Vagina (tissue), 2 donors: ENCODE results near the gene NPTXR. TPM values are rescaled to one million over a fixed set of nuclear protein-coding genes. Genes with fewer than 3 reads are reported as not detected.
A peak's percentile ranks its signal among the peaks of the same experiment; 100 is the strongest.

Source experiments
- DNase-seq, 2 donors: peaks; one replicate each; pipeline ENCODE4 v3.0.0-alpha.2; 2017; ENCODE audit errors: extremely low spot score in 2 of 2
- H3K27ac ChIP-seq: fragments of 200-600 bp; sonication (generic); one replicate; pipeline ENCODE4 v1.5.1; 2019
- H3K27me3 ChIP-seq: fragments of 200-600 bp; sonication (generic); one replicate; pipeline ENCODE4 v1.5.1; 2019
- H3K36me3 ChIP-seq, 2 donors: fragments of 200-600 bp; sonication (generic); one replicate each; pipeline ENCODE4 v1.5.1; 2017 to 2019
- H3K4me1 ChIP-seq: fragments of 200-600 bp; sonication (generic); one replicate; pipeline ENCODE4 v1.5.1; 2019
- H3K4me3 ChIP-seq, 2 donors: fragments of 200-600 bp; sonication (generic); 1 replicate in 1 of 2; 2 replicates in 1 of 2; pipeline ENCODE4 v1.5.1; 2016 to 2019
- H3K9me3 ChIP-seq: fragments of 200-600 bp; sonication (generic); one replicate; pipeline ENCODE4 v1.5.1; 2019
- CTCF ChIP-seq, 3 experiments: fragments of 450-650 bp in 2 of 3; fragments of 200-600 bp in 1 of 3; sonication (generic) in 1 of 3; IDR thresholded peaks; one replicate each; pipeline ENCODE4 v1.5.1; 2017 to 2019; ENCODE audit warnings: antibody characterized with exemption in 3 of 3, mild to moderate bottlenecking in 2 of 3, moderate library complexity in 2 of 3
- POLR2A ChIP-seq, 2 donors: fragments of 450-650 bp; IDR thresholded peaks; one replicate each; pipeline ENCODE4 v1.6.1; 2017; ENCODE audit warnings: antibody characterized with exemption in 2 of 2, mild to moderate bottlenecking in 2 of 2, moderate library complexity in 2 of 2
- POLR2AphosphoS5 ChIP-seq, 2 donors: sonication (generic); formaldehyde crosslinking; IDR thresholded peaks; one replicate each; pipeline ENCODE4 v1.9.0; 2017; ENCODE audit warnings: antibody characterized with exemption in 2 of 2, mild to moderate bottlenecking in 2 of 2, low read depth in 1 of 2; ENCODE audit not compliant: insufficient read depth in 1 of 2
- intact Hi-C: fragments of 100-400 bp; cut with DNase I; formaldehyde crosslinking; loops from one replicate; pipeline ENCODE4 v1.15.1; 2023
- total RNA-seq: library from RNA; depleted of rRNA; stranded (reverse); fragments of >200 nt; gene quantifications from one replicate; pipeline ENCODE4 v1.2.3, GENCODE V29; 2016

The NPTXR gene
- total RNA-seq, 1 donor from 2014 or later: 9.3 TPM

- peaks cover 0 to 13% of the 10 kb centered on the region in 2 donors for H3K36me3 ChIP-seq
- TF ChIP-seq POLR2A (IDR thresholded peaks at IDR 0.05) (peak in 1 of 2 donors; percentile 70), CTCF (IDR thresholded peaks at IDR 0.05) (no peak)
- intact Hi-C loops: no loop called here
- peak overlapping the region; percentile 79 to 80 for H3K4me3 ChIP-seq
- peak; percentile 77 to 87 for DNase-seq
- H3K9me3 ChIP-seq: no peaks in the 10 kb centered on the region
- H3K27ac ChIP-seq: peak overlapping the region; percentile 97
- H3K27me3 ChIP-seq: no peaks in the 10 kb centered on the region
- peaks cover 52% of the 10 kb centered on the region for H3K4me1 ChIP-seq
These were observed 27.7 kb upstream of the NPTXR start for GRCh38 chr22:38871360-38872171.

GRCh38 chr22:38870791-38871359 lies 27.0 kb upstream of the NPTXR start:
- intact Hi-C loops: no loop called here
- peak; percentile 55 to 83 for DNase-seq
- H3K27me3 ChIP-seq: no peaks in the 10 kb centered on the region

GRCh38 chr22:38870312-38870741 lies 26.5 kb upstream of the NPTXR start:
- H3K9me3 ChIP-seq: no peaks in the 10 kb centered on the region
- peak overlapping the region; percentile 79 to 80 for H3K4me3 ChIP-seq
- peaks cover 0 to 23% of the 10 kb centered on the region in 2 donors for H3K36me3 ChIP-seq
- peak; percentile 37 to 86 for DNase-seq
- H3K27ac ChIP-seq: peak overlapping the region; percentile 97
- H3K27me3 ChIP-seq: no peaks in the 10 kb centered on the region
- TF ChIP-seq POLR2A (IDR thresholded peaks at IDR 0.05): no peak
- peak; percentile 79 to 94 (median 89) for TF ChIP-seq CTCF (IDR thresholded peaks at IDR 0.05)
- TF ChIP-seq POLR2AphosphoS5 (IDR thresholded peaks at IDR 0.05; ENCODE audit: insufficient read depth in 1 of 2, low read depth in 1 of 2): peak; percentile 30 to 41
- intact Hi-C loops: no loop called here
- peaks cover 63% of the 10 kb centered on the region for H3K4me1 ChIP-seq

More at GRCh38 chr22:38870791-38871359, 27.0 kb upstream of the NPTXR start:
- Histone ChIP-seq H3K27ac (peak overlapping the region; percentile 97), H3K4me3 (peak overlapping the region; percentile 79 to 80), H3K36me3 (peaks cover 0 to 20% of the 10 kb centered on the region in 2 donors), H3K9me3 (no peaks in the 10 kb centered on the region), H3K4me1 (peaks cover 57% of the 10 kb centered on the region)
- TF ChIP-seq POLR2A (IDR thresholded peaks at IDR 0.05): no peak
- no peak for TF ChIP-seq POLR2AphosphoS5 (IDR thresholded peaks at IDR 0.05; ENCODE audit: insufficient read depth in 1 of 2, low read depth in 1 of 2)
- no peak for TF ChIP-seq CTCF (IDR thresholded peaks at IDR 0.05)

- H3K4me3 ChIP-seq: no peak overlapping the region
- peaks cover 69% of the 10 kb centered on the region for H3K4me1 ChIP-seq
- H3K36me3 ChIP-seq: peaks cover 0 to 23% of the 10 kb centered on the region in 2 donors
- intact Hi-C loops: loop anchor here (5.0 to 10.0 kb wide), 4 partner anchors 53 to 445 kb away; partner anchors contain the start of gene RPL3
- DNase-seq: peak; percentile 58 to 81
- H3K27ac ChIP-seq: peak overlapping the region; percentile 97
- no peaks in the 10 kb centered on the region for H3K9me3 ChIP-seq
- H3K27me3 ChIP-seq: no peaks in the 10 kb centered on the region
- no peak for TF ChIP-seq POLR2AphosphoS5 (IDR thresholded peaks at IDR 0.05; ENCODE audit: insufficient read depth in 1 of 2, low read depth in 1 of 2)
- no peak for TF ChIP-seq POLR2A (IDR thresholded peaks at IDR 0.05)
- no peak for TF ChIP-seq CTCF (IDR thresholded peaks at IDR 0.05)
These were observed 25.8 kb upstream of the NPTXR start for GRCh38 chr22:38869663-38870062.
